Activated T-cell treated with anti-CD3 and anti-CD28 coated beads, Interleukin-2, amount 50 U/mL, for 1 hour (primary cell): ENCODE measurements around the gene GALNT17.

Source experiments
- DNase-seq: peaks from one replicate; pipeline ENCODE4 v3.0.0-alpha.2; 2020

GALNT17 gene

DNA sequence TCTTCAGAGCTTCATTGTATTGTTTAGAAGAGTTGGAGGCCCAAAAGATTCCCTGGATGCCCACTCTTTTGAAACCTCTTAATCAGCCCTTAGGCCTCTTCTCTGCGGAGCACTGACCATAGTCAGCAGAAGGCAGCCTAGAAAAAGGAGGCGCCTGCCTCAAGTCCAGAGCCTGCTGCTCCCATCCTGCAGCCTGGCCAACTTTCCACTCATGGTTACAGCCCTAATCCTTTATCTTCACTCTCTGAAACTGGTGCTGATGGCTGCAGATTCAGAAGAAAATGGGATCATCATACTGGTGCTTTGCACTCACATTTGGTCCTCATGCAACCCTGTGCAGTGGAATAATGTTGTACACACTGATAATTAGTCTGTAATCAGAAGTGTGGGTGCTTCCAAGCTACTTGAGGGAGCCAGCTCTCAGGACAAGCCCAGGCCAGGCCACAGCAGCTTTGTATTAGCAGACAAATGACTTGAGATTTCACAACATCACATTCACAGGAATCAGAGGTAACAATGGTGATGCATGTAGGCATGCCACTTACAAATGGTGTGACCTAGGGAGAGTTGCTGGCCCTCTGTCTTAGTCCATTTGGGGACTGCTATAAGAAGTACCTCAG is 272.9 kb downstream of the GALNT17 start:
- DNase-seq: no peak

DNA sequence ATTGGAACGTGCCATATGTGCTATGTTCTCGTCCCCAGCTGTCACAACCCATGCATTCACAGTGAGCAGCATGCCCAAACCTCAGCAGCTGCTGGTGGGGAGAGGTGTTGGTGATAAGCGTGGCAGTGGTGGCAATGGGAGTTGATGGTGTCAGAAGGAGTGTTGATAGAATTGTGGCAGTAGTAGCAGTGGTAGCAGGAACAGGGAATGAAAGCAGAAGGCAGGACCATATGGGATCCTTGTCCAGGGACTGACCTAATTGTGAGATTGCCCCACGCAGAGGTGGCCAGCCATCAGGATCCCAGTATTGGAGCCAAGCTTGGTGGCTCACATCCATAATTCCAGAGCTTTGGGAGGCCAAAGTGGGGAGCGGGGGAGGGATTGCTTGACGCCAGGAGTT is 276.3 kb downstream of the GALNT17 start:
- DNase-seq: no peak

DNA sequence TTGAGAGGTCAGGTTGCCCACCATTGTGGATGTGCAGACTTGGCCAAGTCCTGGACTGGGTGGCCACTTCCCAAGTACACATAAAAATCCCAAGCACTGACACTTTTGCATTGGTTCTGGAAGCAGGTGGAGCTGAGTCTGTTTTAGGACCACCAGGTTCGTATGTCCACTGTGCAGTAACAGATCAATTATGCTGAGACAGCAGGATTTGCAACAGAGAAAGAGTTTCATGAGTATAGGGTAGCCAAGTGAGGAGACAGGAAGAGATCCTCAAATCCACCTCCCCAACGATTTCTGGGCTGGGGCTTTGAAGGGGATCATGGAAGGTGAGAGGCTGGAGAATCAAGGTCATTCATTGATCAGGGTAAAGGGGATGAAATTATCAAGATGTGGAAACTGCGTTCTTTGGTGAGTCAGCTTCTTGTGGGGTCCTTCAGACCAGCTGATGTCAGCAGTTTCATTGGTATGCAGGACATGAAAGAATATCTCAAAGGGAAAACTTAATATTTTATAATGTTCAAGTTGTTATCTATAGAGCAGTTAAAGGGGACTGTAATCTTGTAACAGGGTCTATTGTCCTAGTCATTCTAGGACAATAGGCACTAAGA is 277.7 kb downstream of the GALNT17 start:
- DNase-seq: no peak

DNA sequence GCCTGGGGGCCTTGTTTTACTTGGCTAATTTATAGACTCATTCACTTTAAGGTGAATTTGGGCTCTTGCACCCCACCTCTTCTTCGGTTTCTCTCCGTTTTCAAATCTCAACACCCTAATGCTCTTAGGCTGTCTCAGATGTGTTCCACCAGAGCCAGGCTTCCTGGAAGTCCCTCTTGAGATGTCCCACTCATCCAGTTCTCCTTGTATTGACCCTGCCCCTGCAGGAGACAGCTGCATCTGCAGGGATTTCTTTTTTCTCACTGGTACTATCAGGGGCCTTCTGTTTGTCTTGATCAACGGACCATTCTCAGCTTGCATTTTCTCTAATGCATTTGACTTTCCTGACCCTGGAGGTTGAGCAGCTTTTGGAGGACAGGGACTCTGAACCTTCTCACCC is 279.5 kb downstream of the GALNT17 start:
- no peak for DNase-seq

DNA sequence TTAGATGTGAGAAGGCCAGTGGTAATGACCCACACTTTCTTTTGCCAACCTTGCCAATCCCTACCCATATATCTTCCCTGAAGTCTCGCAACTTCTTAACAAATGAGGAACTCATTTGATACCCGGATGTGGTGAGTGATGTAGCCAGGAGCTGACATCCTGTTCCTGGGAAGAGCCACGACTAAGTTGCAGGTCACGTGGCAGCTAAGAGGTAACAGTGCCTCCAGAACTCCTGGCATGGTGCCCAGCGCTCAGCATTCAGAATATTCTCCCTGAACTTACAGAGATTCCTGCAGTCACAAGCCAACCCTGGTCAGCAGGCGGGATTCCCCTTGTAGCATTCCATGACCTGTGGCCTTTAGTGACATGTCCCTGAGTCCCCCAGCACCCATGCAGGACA is 282.5 kb downstream of the GALNT17 start:
- no peak for DNase-seq

DNA sequence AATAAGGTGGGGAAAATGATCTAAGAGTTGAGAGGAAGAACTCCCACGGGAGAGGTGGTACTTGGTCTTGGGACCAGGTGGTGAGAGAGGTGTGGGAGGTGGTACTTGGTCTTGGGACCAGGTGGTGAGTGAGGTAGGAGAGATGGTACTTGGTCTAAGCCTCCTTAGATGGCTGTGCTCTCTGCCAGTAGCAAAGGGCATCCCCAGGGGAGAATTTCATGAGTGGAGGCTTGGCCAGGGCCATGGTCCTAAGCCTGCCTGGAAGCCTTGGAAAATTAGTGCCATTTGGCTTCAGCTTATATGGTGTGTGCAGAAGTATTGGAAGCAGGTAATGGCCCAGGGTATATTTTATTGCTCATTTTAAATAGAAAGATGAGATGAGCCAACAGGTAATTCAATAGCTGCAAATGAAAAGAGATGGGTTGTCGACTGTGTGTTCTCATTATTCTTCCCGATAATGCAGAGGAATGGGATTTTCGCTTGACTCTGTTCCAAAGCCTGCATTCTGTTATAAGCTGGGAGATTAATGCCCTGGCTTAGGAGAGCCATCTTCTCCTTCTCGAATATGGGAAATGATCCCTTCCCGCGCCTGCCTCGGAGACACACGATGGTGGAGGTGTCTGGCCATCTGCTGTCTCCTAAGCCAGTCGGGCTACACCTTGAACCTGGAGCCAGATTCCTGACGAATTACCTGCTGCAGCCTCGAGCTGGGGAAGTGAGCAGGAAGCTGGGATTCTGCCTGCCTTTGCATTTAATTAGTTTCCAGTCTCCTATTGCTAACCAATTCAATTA is 287.8 kb downstream of the GALNT17 start:
- DNase-seq: no peak

DNA sequence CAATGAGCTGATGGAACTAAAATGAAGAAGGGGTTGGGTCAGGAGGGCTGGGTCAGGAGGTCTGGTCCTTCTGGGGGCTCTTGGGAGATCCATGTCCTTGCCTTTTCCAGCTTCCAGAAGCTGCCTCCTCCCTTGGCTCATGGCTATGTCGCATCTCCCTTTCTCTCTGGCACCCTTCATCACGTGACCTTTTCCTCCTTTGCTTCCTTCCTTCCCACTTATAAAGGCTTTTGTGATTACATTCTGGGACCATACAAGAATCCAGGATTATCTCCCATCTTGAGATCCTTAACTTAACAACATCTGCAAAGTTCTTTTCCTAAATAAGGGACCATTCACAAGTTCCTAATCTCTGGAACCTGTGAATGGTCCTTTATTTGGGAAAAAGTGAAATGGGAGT is 290.2 kb downstream of the GALNT17 start:
- no peak for DNase-seq

DNA sequence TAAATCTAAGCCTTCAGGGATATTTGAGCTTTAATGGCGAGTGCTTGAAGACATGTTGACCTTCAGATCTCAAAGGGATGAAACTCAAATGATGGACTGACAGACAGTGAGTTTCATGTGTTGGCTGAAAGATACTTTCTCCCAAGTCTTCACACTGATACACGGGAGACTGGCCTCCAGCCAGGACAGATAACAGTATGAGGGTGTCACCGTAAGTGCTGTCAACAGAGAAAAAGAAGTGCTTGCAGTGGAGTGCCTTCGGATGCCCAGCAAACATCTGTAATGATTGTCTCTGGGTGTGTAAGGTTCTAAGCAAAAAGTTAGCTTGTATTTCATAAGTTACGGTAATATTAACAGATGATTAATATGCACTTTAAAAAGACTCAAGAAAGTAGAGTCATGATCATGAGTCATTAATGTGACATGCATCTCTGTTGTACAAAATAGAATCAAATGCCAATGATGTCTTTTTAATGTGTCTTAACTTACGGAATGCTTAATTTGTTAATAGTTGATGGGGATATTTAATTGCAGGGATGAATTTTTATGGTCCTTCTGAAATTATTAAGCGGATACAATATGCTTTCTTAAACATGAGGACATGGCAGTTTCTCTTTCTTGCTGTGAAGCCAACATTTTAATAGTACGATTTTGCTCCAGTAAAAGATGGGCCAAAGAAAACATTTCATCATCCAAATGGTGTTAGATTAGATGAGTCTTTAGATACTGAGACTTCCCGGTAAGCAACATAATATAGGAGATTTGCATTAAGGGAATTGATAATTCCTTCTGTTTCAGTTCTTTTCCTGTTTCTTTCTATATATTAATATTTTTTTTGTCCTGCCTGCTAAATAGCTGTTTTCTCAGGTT is 292.5 kb downstream of the GALNT17 start:
- no peak for DNase-seq

DNA sequence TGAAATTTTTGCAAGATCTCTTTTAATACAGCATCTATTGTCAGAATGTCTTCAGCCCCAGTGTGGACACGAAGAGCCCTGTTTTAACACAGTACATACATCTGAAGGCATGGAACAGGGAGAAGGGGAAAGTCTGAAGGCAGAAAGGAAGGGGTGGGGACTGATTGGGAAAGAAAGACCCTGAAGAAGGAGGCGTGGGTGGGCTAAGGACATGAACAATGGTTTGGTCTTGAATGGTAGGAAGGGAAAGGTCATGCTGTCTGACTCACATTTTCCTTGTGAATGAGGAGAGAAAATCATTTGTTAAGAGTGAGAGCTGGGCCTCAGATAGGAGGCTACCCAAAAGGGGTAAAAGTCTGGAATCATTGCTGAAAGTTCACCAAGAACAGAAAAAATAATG is 297.1 kb downstream of the GALNT17 start:
- no peak for DNase-seq

DNA sequence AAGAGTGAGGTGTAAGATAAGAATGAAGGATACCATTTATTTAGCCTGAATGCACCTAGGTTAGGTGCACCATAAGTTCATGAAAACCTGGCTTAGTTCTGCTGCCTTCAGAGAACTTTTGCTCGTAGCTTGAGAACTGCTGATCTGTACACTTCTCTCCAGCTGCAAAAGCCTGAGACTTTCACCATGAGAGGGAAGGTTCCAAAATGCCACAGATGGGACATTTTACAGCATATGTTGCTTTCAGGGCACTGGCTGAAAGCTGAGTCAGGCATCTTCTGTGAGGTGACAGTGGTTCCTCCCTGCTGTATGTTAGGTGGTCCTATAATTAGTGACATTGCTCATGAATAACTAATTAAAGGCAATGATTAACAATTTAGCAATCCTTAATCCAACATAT is 298.3 kb downstream of the GALNT17 start:
- DNase-seq: no peak

DNA sequence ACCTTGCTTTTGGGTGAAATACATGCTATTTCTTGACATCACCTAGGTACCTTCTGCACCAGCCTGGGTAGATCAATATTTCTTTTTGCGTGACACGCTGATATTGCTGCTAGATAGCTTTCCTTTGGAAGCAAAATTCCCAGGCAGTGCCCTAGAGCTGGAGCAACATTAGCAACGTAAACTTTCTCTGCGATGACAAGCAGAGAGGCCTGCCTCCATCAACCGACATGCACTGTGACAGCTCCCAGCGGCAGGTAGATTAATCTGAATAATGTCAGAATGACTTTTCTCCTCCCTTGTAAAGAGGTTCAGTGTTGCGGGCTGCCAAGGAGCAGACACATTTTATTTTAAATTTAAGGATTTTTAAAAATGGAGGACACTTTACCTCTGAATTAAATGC is 307.4 kb downstream of the GALNT17 start:
- no peak for DNase-seq

DNA sequence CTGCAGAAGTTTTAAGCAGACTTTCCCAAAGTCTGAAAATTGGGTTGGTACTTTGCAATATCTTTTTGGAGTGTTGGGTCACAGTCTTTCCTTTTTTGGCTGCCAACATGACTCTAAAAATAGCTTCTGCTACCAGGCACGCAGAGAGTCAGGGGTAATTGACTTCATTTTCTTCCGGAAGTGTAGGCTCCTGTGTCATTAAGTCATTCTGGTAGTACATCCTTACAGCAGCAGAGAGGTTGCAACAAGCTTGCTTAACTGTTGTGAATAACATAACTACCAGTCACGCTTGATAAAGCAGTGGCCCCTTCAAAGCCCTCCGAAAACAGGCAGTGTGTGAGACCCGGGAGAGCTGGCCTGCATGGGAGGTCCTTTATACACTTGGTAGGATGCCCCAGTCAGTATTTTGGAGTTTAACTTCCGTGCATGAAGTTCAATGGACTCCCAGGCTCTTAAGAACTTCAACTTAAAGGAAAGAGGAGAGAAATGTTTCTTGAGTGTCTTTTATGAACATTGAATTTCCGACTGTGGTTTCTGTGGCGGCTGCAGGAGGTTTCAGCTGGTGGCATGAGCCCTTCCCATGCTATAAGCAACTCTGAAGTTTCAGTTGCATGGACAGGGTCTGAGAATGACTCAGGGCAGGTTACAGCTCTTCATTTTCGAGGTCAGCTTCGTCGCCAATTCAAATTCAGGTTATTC is 310.7 kb downstream of the GALNT17 start:
- no peak for DNase-seq

DNA sequence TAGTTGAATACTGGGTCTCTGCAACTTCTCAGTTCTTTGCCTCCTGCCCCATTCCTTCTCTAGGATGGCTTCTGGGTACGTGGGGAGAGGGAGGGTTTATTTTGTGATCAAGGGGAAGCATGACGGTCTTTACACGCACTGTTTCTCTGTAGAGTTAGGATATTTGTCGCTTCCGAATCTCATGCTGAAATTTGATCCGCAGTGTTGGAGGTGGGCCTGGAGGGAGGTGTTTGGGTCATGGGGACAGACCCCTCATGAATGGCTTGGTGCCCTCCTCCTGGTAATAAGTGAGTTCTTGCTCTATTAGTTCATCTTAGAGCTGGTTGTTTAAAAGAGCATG is 311.2 kb downstream of the GALNT17 start:
- no peak for DNase-seq

DNA sequence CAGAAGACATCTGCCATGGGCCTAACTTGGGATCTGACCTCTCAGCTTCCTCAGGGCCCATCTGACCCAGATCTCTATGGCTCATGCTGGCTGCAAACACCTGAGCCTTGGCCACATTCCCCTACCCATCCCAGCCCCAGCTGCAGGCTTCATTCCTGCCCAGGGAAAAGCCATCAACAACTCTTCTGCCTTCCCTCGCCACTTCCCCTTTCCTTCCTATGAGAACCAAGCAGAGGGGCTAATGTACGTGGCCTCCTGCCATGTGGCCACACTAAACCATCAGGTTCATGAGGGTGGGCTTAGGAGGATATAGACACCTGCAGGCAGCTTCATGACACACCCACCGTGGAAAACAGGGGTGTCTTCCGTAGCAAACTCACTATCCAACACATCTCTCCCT is 312.2 kb downstream of the GALNT17 start:
- no peak for DNase-seq

DNA sequence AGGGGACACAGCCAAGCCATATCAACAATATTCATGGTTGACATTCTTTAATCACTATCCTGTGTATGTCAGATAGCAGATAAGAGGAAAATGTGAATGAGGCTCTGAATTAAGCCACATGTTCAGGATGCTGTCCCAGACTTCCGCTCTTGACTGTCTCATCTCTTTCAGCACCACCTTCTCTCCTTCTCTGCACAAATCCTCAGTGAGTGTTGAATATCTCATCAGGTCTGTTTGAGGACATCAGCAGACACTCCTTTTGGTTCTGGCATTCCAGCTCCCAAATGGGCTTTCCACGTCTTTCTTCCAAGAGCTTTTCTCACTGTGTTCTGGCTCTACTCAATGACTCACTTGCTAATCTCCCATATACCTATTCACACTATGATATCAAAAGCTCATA is 321.7 kb downstream of the GALNT17 start:
- no peak for DNase-seq

DNA sequence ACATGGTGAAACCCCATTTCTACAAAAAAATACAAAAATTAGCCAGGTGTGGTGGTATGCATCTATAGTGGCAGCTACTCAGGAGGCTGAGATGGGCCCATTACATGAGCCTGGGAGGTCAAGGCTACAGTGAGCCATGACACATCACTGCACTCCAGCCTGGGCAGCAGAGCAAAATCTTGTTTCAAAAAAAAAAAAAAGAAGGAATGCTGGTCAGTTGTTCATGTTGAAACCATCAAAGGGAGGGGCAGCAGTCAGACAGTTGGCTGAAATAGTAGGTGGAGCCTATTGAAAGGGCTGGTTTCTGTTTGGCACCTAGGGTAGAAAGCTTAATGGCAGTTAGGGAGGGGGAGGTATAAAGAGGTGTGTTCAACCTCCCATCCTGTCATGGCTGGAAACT is 323.0 kb downstream of the GALNT17 start:
- no peak for DNase-seq

DNA sequence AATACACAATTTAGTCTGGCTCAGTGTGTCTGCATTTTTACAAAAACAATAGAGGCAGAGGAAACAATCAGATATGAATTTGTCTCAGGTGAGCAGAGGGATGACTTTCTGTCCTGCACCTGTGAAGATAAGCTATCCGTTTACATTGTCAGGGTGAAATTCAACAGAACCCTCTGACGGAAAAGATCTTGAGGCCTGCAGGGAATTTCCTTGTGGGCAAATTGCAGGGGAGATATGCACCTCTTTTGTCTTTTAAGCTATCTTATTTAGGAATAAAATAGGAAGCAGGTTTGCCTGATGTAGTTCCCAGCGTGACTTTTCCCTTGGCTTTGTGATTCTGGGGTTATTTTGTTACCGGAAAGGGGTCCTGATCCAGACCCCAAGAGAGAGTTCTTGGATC is 325.1 kb downstream of the GALNT17 start:
- no peak for DNase-seq

DNA sequence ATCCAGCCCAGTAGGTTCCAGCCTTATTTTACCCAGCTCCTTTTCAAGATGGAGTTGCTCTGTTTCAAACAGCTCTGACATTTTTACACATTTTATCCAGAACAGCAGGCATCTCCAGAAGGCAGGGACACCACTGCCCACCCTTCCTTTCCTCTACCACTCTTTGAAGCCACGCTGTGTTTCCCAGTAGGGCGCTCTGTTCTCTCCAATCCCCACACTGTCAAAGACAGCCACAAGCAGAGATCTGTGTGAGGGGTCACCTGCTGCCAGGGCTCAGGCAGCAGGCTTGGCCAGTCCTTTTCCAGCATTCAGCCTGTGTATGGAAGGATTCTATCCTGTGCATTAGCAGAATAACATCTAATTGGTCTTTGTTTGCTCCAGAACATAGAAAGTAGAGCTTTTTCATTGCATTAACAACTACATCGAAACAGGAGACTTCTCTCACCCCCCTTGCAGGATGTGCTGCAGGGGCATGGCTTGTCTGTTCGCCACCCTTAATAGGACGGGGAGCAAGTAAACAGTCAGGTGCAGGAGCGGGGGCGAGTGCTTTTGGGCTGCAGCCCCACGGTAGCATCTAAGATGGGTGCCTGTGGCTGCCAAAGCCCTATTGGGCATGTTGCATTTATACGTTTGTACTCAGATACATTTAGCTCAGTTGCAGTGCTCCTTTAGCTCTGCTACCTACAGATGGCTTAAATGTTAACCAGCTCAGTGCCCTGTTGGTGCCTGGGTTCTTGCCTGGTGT is 326.1 kb downstream of the GALNT17 start:
- DNase-seq: no peak

DNA sequence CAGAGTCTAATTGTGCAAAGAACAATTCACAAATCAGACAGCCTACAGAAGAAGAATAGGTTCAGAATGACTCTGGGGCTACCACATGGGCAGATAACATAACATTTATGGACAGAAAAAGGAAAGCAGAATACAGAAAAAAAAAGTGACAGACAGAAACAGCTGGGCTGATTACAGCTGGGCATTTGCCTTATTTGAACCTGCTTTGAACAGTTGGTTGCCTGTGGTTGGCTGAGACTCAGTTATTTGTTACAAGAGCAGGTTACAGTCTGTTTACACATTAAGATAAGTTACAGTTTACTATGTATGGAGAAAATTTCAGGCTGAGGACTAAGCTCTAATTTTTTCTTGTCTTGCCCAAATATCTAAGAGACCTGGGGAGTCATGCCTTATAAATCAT is 327.2 kb downstream of the GALNT17 start:
- DNase-seq: no peak

DNA sequence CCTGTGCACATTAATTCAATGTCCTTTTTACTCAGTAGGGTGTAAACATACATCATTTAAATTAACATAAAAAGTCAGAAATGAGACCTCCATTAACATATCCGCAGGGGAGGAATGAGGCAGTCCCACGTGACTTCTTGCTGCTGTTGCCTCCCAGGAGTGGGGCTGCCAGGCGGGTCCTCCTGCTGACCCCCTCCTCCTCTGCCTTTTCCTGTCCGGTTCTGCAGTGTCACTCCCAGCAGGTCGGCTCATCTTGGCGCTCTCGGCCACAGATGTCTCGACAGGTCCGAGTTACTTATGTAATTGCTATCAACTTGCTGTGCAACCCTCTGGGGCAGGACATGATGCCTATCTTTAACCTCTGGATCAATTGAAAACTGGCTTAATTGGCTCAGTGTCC is 329.6 kb downstream of the GALNT17 start:
- DNase-seq: no peak

DNA sequence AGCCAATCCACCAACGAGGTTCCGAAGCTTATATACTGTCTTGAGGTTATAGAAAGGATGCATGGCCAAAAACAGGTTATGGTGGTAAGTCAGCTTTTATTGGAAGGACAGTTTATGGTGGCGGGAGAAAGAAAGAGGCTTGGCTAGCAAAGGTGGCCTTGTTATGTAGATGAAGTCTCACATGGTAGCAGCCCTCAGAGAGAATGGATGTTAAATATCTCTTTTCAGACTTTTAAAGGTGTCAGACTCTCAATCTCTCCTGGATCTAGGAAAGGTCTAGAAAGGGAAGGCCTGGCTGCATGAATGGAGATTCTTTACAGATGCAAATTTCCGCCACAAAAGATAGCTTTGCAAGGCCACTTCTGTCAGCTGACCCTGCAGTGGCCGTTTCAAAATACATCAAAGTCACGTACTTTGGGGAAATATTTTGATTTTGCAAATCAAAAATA is 333.8 kb downstream of the GALNT17 start:
- no peak for DNase-seq
